Stomach smooth muscle (tissue), 2 donors: ENCODE data around the gene GRIPAP1.

Experiments
- H3K27ac ChIP-seq: one replicate; pipeline ENCODE4 v1.7.0; 2013; ENCODE audit warnings: mild to moderate bottlenecking, low read length, inconsistent platforms
- H3K27me3 ChIP-seq, 2 donors: one replicate each; pipeline ENCODE4 v1.7.0; 2013; ENCODE audit warnings: low read length in 2 of 2; ENCODE audit not compliant: insufficient read depth in 2 of 2, control insufficient read depth in 1 of 2
- H3K36me3 ChIP-seq, 2 donors: one replicate each; pipeline ENCODE4 v1.7.0; 2013; ENCODE audit warnings: low read length in 2 of 2; ENCODE audit not compliant: control insufficient read depth in 2 of 2, insufficient read depth in 2 of 2
- H3K4me1 ChIP-seq: one replicate; pipeline ENCODE4 v1.7.0; 2013; ENCODE audit warnings: low read length; ENCODE audit not compliant: control insufficient read depth, insufficient read depth
- H3K4me3 ChIP-seq, 2 donors: one replicate each; pipeline ENCODE4 v1.7.0; 2013; ENCODE audit warnings: low read length in 2 of 2
- H3K9ac ChIP-seq, 2 donors: one replicate each; pipeline ENCODE4 v1.7.0; 2013; ENCODE audit warnings: low read length in 2 of 2, mild to moderate bottlenecking in 1 of 2
- H3K9me3 ChIP-seq, 2 donors: one replicate each; pipeline ENCODE4 v1.7.0; 2013; ENCODE audit warnings: low read length in 2 of 2; ENCODE audit not compliant: control insufficient read depth in 2 of 2
- donor health status: healthy.
- donor health status: Pancreatic carcinoma.

The GRIPAP1 gene

GRCh38 chrX:48974033-48974432 lies 28.0 kb downstream of the GRIPAP1 start:
- peaks cover 0 to 14% of the 10 kb centered on the region in 2 donors for H3K27me3 ChIP-seq
- H3K4me3 ChIP-seq: no peak overlapping the region
- H3K9me3 ChIP-seq: no peaks in the 10 kb centered on the region
- peaks cover 4 to 9% of the 10 kb centered on the region in 2 donors for H3K36me3 ChIP-seq
- H3K9ac ChIP-seq: no peak overlapping the region
- no peak overlapping the region for H3K27ac ChIP-seq
- H3K4me1 ChIP-seq: peaks cover 12% of the 10 kb centered on the region

- peak overlapping the region; percentile 55 for H3K27ac ChIP-seq
- H3K9me3 ChIP-seq: no peaks in the 10 kb centered on the region
- H3K9ac ChIP-seq: peak overlapping the region; percentile 51 to 60
Observed at GRCh38 chrX:48972220-48973164, 29.6 kb downstream of the GRIPAP1 start.

GRCh38 chrX:48971249-48972219 lies 30.5 kb downstream of the GRIPAP1 start, which contains the start of gene KCND1:
Gene KCND1, minus strand, starts transcription at chrX:48971844. Its CDS starts 1,573 bp downstream, at chrX:48970271.
- Histone ChIP-seq H3K9me3 (no peaks in the 10 kb centered on the region), H3K27me3 (peaks cover 0 to 14% of the 10 kb centered on the region in 2 donors), H3K36me3 (peaks cover 0 to 9% of the 10 kb centered on the region in 2 donors), H3K9ac (peak within 1 kb of the TSS; percentile 51 to 60), H3K27ac (peak within 1 kb of the TSS; percentile 55), H3K4me1 (peaks cover 12% of the 10 kb centered on the region), H3K4me3 (peak within 1 kb of the TSS; percentile 57 to 73)

More at GRCh38 chrX:48972220-48973164, 29.6 kb downstream of the GRIPAP1 start:
- peaks cover 12% of the 10 kb centered on the region for H3K4me1 ChIP-seq
- H3K27me3 ChIP-seq: peaks cover 0 to 14% of the 10 kb centered on the region in 2 donors
- H3K4me3 ChIP-seq: peak overlapping the region; percentile 57 to 73
- H3K36me3 ChIP-seq: peaks cover 0 to 9% of the 10 kb centered on the region in 2 donors

GRCh38 chrX:48969471-48969870 lies 32.6 kb downstream of the GRIPAP1 start:
- peaks cover 0 to 2% of the 10 kb centered on the region in 2 donors for H3K36me3 ChIP-seq
- H3K9me3 ChIP-seq: no peaks in the 10 kb centered on the region
- no peak overlapping the region for H3K27ac ChIP-seq
- peaks cover 0 to 13% of the 10 kb centered on the region in 2 donors for H3K27me3 ChIP-seq
- no peak overlapping the region for H3K4me3 ChIP-seq
- peaks cover 12% of the 10 kb centered on the region for H3K4me1 ChIP-seq
- H3K9ac ChIP-seq: no peak overlapping the region

- peaks cover 0 to 10% of the 10 kb centered on the region in 2 donors for H3K27me3 ChIP-seq
Observed at GRCh38 chrX:48968377-48968776, 33.7 kb downstream of the GRIPAP1 start.

GRCh38 chrX:48966796-48967579 lies 35.1 kb downstream of the GRIPAP1 start:
- Histone ChIP-seq H3K27ac (no peak overlapping the region), H3K4me1 (peaks cover 8% of the 10 kb centered on the region), H3K9me3 (no peaks in the 10 kb centered on the region), H3K27me3 (no peaks in the 10 kb centered on the region), H3K4me3 (no peak overlapping the region), H3K9ac (no peak overlapping the region), H3K36me3 (no peaks in the 10 kb centered on the region)

More at GRCh38 chrX:48968377-48968776, 33.7 kb downstream of the GRIPAP1 start:
- Histone ChIP-seq H3K27ac (no peak overlapping the region), H3K4me3 (no peak overlapping the region), H3K36me3 (no peaks in the 10 kb centered on the region), H3K9me3 (no peaks in the 10 kb centered on the region), H3K4me1 (peaks cover 12% of the 10 kb centered on the region), H3K9ac (no peak overlapping the region)

GRCh38 chrX:48965959-48966358 lies 36.1 kb downstream of the GRIPAP1 start:
- no peak overlapping the region for H3K27ac ChIP-seq
- no peaks in the 10 kb centered on the region for H3K36me3 ChIP-seq
- no peaks in the 10 kb centered on the region for H3K4me1 ChIP-seq
- no peak overlapping the region for H3K4me3 ChIP-seq
- no peaks in the 10 kb centered on the region for H3K27me3 ChIP-seq
- H3K9ac ChIP-seq: no peak overlapping the region
- H3K9me3 ChIP-seq: no peaks in the 10 kb centered on the region

- Histone ChIP-seq H3K4me3 (no peak overlapping the region), H3K36me3 (no peaks in the 10 kb centered on the region), H3K27ac (no peak overlapping the region), H3K4me1 (peaks cover 9% of the 10 kb centered on the region), H3K9ac (no peak overlapping the region), H3K27me3 (no peaks in the 10 kb centered on the region), H3K9me3 (no peaks in the 10 kb centered on the region)
Observed at GRCh38 chrX:48961585-48962091, 40.4 kb downstream of the GRIPAP1 start.

GRCh38 chrX:48960291-48960690 lies 41.8 kb downstream of the GRIPAP1 start:
- H3K27me3 ChIP-seq: no peaks in the 10 kb centered on the region
- H3K4me3 ChIP-seq: no peak overlapping the region
- H3K9me3 ChIP-seq: no peaks in the 10 kb centered on the region
- H3K4me1 ChIP-seq: peaks cover 22% of the 10 kb centered on the region
- H3K36me3 ChIP-seq: peaks cover 2 to 8% of the 10 kb centered on the region in 2 donors
- no peak overlapping the region for H3K9ac ChIP-seq
- H3K27ac ChIP-seq: no peak overlapping the region
